ENCODE measurements around the gene RAMP1. TPM values are rescaled to one million over a fixed set of nuclear protein-coding genes. Genes with fewer than 3 reads are reported as not detected.

RAMP1 gene
- total and polyA plus RNA-seq, 9 of the 15 experiments (the other 6 are each of a cell fraction or from before 2014, with no cell fraction given): 0.72 to 0.77 TPM; not detected in 7

- no peak for ATAC-seq
- FAIRE-seq: no peak
- no peaks in the 10 kb centered on the region for H3K27me3 ChIP-seq (ENCODE audit: control insufficient read depth in 2 of 2, insufficient read depth in 2 of 2, low read length in 2 of 2)
- peaks cover 0 to 5% of the 10 kb centered on the region in 2 experiments; a peak in 1 of 5 replicates for H3K4me1 ChIP-seq (replicated peaks in 1 of 2; ENCODE audit: control insufficient read depth in 2 of 2, insufficient read depth in 2 of 2, low read length in 2 of 2)
- ChIA-PET CTCF (ENCODE audit: low intra/inter-chr PET ratio) (no interaction called here), POLR2A (no interaction called here)
- H3K9me3 ChIP-seq (replicated peaks; ENCODE audit: control insufficient read depth, insufficient read depth, low read depth, low read length): no peaks in the 10 kb centered on the region
- intact Hi-C loops (cut with micrococcal nuclease): no loop called here
- H2AFZ ChIP-seq (ENCODE audit: low read depth, low read length): no peak overlapping the region
- no peak overlapping the region for H3K4me2 ChIP-seq (ENCODE audit: insufficient read depth, low read length)
- no TSS peak for BruUV-seq (replicated peaks)
- no peak overlapping the region for H3K27ac ChIP-seq (ENCODE audit: extremely low read depth, low read depth, low read length)
- no peak overlapping the region for H3K4me3 ChIP-seq
- H3K9me1 ChIP-seq (ENCODE audit: control insufficient read depth, insufficient read depth, low read length): no peaks in the 10 kb centered on the region
- no peaks in the 10 kb centered on the region for H3K36me3 ChIP-seq (ENCODE audit: control insufficient read depth, insufficient read depth, low read length)
- H3K79me2 ChIP-seq (ENCODE audit: control insufficient read depth, insufficient read depth, low read length): no peaks in the 10 kb centered on the region
- TF ChIP-seq GMEB1 (CRISPR knock-in tag; IDR thresholded peaks at IDR 0.05) (no peak), SRSF3 (IDR thresholded peaks at IDR 0.05; ENCODE audit: insufficient read depth, low read length) (no peak), ATF7 (IDR thresholded peaks at IDR 0.05) (no peak), FOXP1 (CRISPR knock-in tag; IDR thresholded peaks at IDR 0.05) (no peak)
- no peaks in the 10 kb centered on the region for H4K20me1 ChIP-seq (replicated peaks; ENCODE audit: control insufficient read depth, insufficient read depth, low read length)
- in situ Hi-C loops (cut with MboI): no loop called here
- WGBS (ENCODE audit: insufficient coverage, low coverage, missing lambda C conversion rate): 57% methylated on average over 2 of the region's 2 CpGs
- DNase-seq (ENCODE audit: extremely low read depth in 1 of 4, low spot score in 3 of 4): no peak
- H3K9ac ChIP-seq (ENCODE audit: insufficient read depth in 1 of 2, low read depth in 2 of 2, low read length in 2 of 2): no peak overlapping the region
Observed at GRCh38 chr2:237952851-237953250, 93.4 kb downstream of the RAMP1 start.
